Mesenchymal stem cell (in vitro differentiated cells and primary cell): Measurements from ENCODE around the gene IKBKE.

Experiments used
- DNase-seq: peaks from one replicate; pipeline ENCODE4 v3.0.0-alpha.2; 2013
- H2AFZ ChIP-seq: one replicate; pipeline ENCODE4 v1.6.1; 2013; ENCODE audit warnings: low read depth, mild to moderate bottlenecking, control low read depth, inconsistent platforms, low read length, moderate library complexity
- H2AK5ac ChIP-seq: 2 replicates; pipeline ENCODE4 v1.6.1; 2013; ENCODE audit warnings: low read length, moderate library complexity, mild to moderate bottlenecking, inconsistent platforms; ENCODE audit not compliant: severe bottlenecking
- H2BK120ac ChIP-seq: one replicate; pipeline ENCODE4 v1.6.1; 2013; ENCODE audit warnings: low read depth, mild to moderate bottlenecking, inconsistent platforms, low read length, moderate library complexity
- H2BK12ac ChIP-seq, 2 experiments: one replicate each; pipeline ENCODE4 v1.6.1; 2013; ENCODE audit warnings: inconsistent platforms in 2 of 2, low read length in 2 of 2, mild to moderate bottlenecking in 2 of 2, moderate library complexity in 2 of 2, control low read depth in 1 of 2
- H2BK15ac ChIP-seq: one replicate; pipeline ENCODE4 v1.6.1; 2013; ENCODE audit warnings: mild to moderate bottlenecking, low read depth, inconsistent platforms; ENCODE audit not compliant: poor library complexity, severe bottlenecking
- H2BK5ac ChIP-seq: 2 replicates; pipeline ENCODE4 v1.6.1; 2013; ENCODE audit warnings: low read depth, mild to moderate bottlenecking, low read length, control low read depth, inconsistent platforms; ENCODE audit not compliant: poor library complexity, severe bottlenecking
- H3K14ac ChIP-seq, 2 experiments: one replicate each; pipeline ENCODE4 v1.6.1; 2013; ENCODE audit warnings: inconsistent platforms in 2 of 2, low read length in 2 of 2, control low read depth in 1 of 2, mild to moderate bottlenecking in 1 of 2, moderate library complexity in 1 of 2
- H3K18ac ChIP-seq, 2 experiments: one replicate each; pipeline ENCODE4 v1.6.1; 2013; ENCODE audit warnings: inconsistent platforms in 2 of 2, low read length in 2 of 2, control low read depth in 1 of 2, low read depth in 1 of 2, mild to moderate bottlenecking in 1 of 2
- H3K23ac ChIP-seq, 2 experiments: one replicate each; pipeline ENCODE4 v1.6.1; 2013; ENCODE audit warnings: inconsistent platforms in 2 of 2, low read length in 2 of 2, mild to moderate bottlenecking in 2 of 2, moderate library complexity in 2 of 2, control low read depth in 1 of 2
- H3K27ac ChIP-seq: 2 replicates; pipeline ENCODE4 v1.5.1; 2013; ENCODE audit warnings: mild to moderate bottlenecking, moderate library complexity, low read length, control low read depth, inconsistent platforms; ENCODE audit not compliant: poor library complexity, severe bottlenecking
- H3K27me3 ChIP-seq, 2 experiments: 2 replicates each; pipeline versions ENCODE4 v1.6.1 to v1.7.0; 2013; ENCODE audit warnings: low read length in 2 of 2, mild to moderate bottlenecking in 2 of 2, moderate library complexity in 2 of 2, control low read depth in 1 of 2, inconsistent platforms in 1 of 2; ENCODE audit not compliant: control insufficient read depth in 1 of 2, insufficient read depth in 1 of 2
- H3K36me3 ChIP-seq, 2 experiments: 2 replicates each; pipeline versions ENCODE4 v1.6.1 to v1.7.0; 2013; ENCODE audit warnings: low read length in 2 of 2, control low read depth in 1 of 2, inconsistent platforms in 1 of 2, low read depth in 1 of 2, mild to moderate bottlenecking in 1 of 2; ENCODE audit not compliant: insufficient read depth in 2 of 2, control insufficient read depth in 1 of 2
- H3K4ac ChIP-seq, 2 experiments: one replicate each; pipeline ENCODE4 v1.6.1; 2013; ENCODE audit warnings: inconsistent platforms in 2 of 2, low read length in 2 of 2, mild to moderate bottlenecking in 2 of 2, moderate library complexity in 2 of 2, control low read depth in 1 of 2, low read depth in 1 of 2
- H3K4me1 ChIP-seq: 2 replicates; pipeline ENCODE4 v1.6.1; 2013; ENCODE audit warnings: low read depth, low read length, control low read depth; ENCODE audit not compliant: control insufficient read depth, insufficient read depth
- H3K4me2 ChIP-seq: 2 replicates; pipeline ENCODE4 v1.6.1; 2013; ENCODE audit warnings: low read length, mild to moderate bottlenecking, inconsistent platforms; ENCODE audit not compliant: poor library complexity, severe bottlenecking
- H3K4me3 ChIP-seq, 2 experiments: 2 replicates each; pipeline versions ENCODE4 v1.5.1 to v1.7.0; 2013; ENCODE audit warnings: low read length in 2 of 2, mild to moderate bottlenecking in 2 of 2, control low read depth in 1 of 2, low read depth in 1 of 2; ENCODE audit not compliant: insufficient read depth in 1 of 2
- H3K79me1 ChIP-seq: replicated peaks from 2 replicates; pipeline ENCODE4 v1.6.1; 2013; ENCODE audit warnings: mild to moderate bottlenecking, control low read depth, low read length, inconsistent platforms; ENCODE audit not compliant: poor library complexity, severe bottlenecking
- H3K9ac ChIP-seq: 2 replicates; pipeline ENCODE4 v1.7.0; 2013; ENCODE audit warnings: mild to moderate bottlenecking, low read length, moderate library complexity
- H3K9me3 ChIP-seq: 2 replicates; pipeline ENCODE4 v1.7.0; 2013; ENCODE audit warnings: mild to moderate bottlenecking, low read length; ENCODE audit not compliant: control insufficient read depth
- H4K8ac ChIP-seq: one replicate; pipeline ENCODE4 v1.6.1; 2013; ENCODE audit warnings: inconsistent platforms, mild to moderate bottlenecking, low read length, moderate library complexity
- H4K91ac ChIP-seq: one replicate; pipeline ENCODE4 v1.6.1; 2013; ENCODE audit warnings: mild to moderate bottlenecking, low read length, inconsistent platforms
- WGBS: methylation state at CpG from one replicate; pipeline ENCODE4 v1.1.7; 2013; ENCODE audit warnings: mixed read lengths; 5-methylcytosine and 5-hydroxymethylcytosine counted together

Gene IKBKE

DNA sequence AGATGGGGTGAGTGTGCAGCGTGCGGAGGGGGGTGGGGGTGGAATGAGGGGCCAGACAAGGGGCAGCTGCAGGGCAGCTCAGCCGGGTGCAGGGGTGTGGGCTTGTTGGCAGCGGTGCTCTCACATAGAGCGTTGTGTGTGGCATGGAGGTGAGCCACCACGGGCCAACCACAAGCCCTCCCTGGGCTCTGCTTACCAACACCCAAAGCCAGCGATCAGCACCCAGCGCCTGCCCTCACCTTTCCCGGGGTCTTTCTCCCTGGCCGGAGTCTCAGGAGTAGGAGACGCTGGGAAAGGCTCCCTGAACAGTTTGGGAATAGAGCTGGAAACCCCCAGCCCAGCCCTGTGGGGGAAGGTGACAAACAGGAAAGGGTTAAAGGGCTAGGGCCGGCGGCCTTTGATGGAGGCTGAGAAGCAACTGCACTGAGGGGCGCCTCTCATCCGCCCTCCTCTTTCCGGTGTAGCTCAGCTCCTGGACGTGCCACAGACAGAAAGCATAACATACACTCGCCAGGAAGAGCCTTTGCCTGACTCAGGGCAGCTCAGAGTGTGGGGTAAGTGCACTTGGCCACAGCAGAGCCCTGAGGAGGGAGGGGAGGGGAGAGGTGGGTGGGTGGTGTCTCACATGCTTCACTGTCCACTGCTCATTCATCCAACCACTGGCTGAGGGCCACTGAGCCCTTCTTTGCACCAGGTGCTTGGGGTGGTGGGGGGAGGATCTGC is 577 bp downstream of the IKBKE start:
- H2BK5ac ChIP-seq: peak overlapping the region; percentile 82
- H4K91ac ChIP-seq: peak overlapping the region; percentile 94
- H3K18ac ChIP-seq: peak overlapping the region; percentile 86 to 100
- H2AK5ac ChIP-seq: peak overlapping the region; percentile 34
- peak; percentile 89 for DNase-seq
- H4K8ac ChIP-seq: peak overlapping the region; percentile 77
- H3K14ac ChIP-seq: peak overlapping the region in 1 of 2 experiments; percentile 93
- H3K23ac ChIP-seq: peak overlapping the region in 1 of 2 experiments; percentile 80
- H2BK15ac ChIP-seq: peak overlapping the region; percentile 82
- peak overlapping the region; percentile 74 to 89 for H3K4me3 ChIP-seq
- peaks cover 17 to 18% of the 10 kb centered on the region in 2 experiments for H3K36me3 ChIP-seq
- H2BK120ac ChIP-seq: peak overlapping the region; percentile 84
- peak overlapping the region; percentile 61 to 97 for H3K4ac ChIP-seq
- peak overlapping the region; percentile 88 for H3K27ac ChIP-seq
- H3K4me1 ChIP-seq: peaks cover 41% of the 10 kb centered on the region
- H3K9ac ChIP-seq: peak overlapping the region; percentile 86
- WGBS: under 1% methylated on average over 10 of the region's 18 CpGs
- H3K79me1 ChIP-seq: peaks cover 7% of the 10 kb centered on the region
- peak overlapping the region; percentile 55 to 96 for H2BK12ac ChIP-seq
- H3K27me3 ChIP-seq: no peaks in the 10 kb centered on the region
- peak overlapping the region; percentile 46 for H2AFZ ChIP-seq
- H3K9me3 ChIP-seq: no peaks in the 10 kb centered on the region
- H3K4me2 ChIP-seq: peak overlapping the region; percentile 93

DNA sequence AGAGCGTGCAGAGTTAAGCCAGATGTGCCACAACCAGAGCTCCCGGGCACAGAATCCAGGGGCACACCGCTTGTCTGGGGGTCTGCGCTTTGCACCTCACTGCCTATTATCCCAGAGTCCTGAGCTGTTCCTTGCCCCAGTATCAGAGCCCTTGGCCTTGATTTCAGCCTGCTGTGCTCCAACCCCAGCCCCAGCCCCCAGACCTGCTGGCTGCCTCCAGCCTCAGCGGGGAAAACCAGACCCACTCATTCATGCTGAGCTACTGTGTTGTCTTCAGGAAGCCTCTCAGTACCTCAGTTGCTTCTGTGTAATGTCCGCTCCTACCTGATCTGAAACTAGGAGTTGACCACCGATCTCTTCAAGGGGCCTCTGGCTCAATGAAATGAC is 1.1 kb downstream of the IKBKE start:
- H3K79me1 ChIP-seq: peaks cover 7% of the 10 kb centered on the region
- peak overlapping the region; percentile 11 to 52 for H3K18ac ChIP-seq
- no peak overlapping the region for H3K23ac ChIP-seq
- H2AK5ac ChIP-seq: peak overlapping the region; percentile 49
- no peaks in the 10 kb centered on the region for H3K27me3 ChIP-seq
- H3K4me3 ChIP-seq: peak overlapping the region in 1 of 2 experiments; percentile 89
- H2AFZ ChIP-seq: no peak overlapping the region
- peak overlapping the region; percentile 11 to 55 for H2BK12ac ChIP-seq
- H4K91ac ChIP-seq: peak overlapping the region; percentile 91
- H4K8ac ChIP-seq: peak overlapping the region; percentile 77
- H3K9me3 ChIP-seq: no peaks in the 10 kb centered on the region
- peak overlapping the region; percentile 88 for H3K27ac ChIP-seq
- H3K9ac ChIP-seq: peak overlapping the region; percentile 86
- peak; percentile 38 for DNase-seq
- H2BK120ac ChIP-seq: peak overlapping the region; percentile 59
- no peak overlapping the region for H2BK5ac ChIP-seq
- peak overlapping the region; percentile 93 for H3K4me2 ChIP-seq
- H3K14ac ChIP-seq: peak overlapping the region in 1 of 2 experiments; percentile 50
- 32% methylated on average over 7 of the region's 7 CpGs for WGBS
- H3K4me1 ChIP-seq: peaks cover 41% of the 10 kb centered on the region
- peak overlapping the region; percentile 82 for H2BK15ac ChIP-seq
- H3K4ac ChIP-seq: peak overlapping the region in 1 of 2 experiments; percentile 3
- H3K36me3 ChIP-seq: peaks cover 23 to 24% of the 10 kb centered on the region in 2 experiments

DNA sequence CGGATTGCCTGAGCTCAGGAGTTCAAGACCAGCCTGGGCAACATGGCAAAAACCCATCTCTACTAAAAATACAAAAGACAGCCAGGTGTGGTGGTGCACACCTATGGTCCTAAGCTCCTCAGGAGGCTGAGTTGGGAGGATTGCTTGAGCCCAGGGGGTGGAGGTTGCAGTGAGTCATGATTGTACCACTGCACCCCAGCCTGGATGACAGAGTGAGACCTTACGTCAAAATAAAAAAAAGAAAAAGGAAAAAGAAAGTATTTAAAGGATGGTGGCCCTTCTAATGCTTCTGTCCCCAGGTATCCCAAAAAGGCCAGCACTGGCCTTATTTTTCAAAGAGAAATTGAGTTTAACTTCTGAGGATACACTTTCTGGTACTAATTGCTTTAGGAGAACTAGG is 1.7 kb downstream of the IKBKE start:
- 76% methylated on average over 2 of the region's 2 CpGs for WGBS
- Histone ChIP-seq H2BK5ac (no peak overlapping the region), H4K8ac (no peak overlapping the region), H3K9ac (peak overlapping the region; percentile 33), H3K4me1 (peaks cover 39% of the 10 kb centered on the region), H2BK15ac (no peak overlapping the region), H3K4ac (no peak overlapping the region), H3K79me1 (peaks cover 7% of the 10 kb centered on the region), H2BK120ac (peak overlapping the region; percentile 24), H3K9me3 (no peaks in the 10 kb centered on the region), H3K4me2 (no peak overlapping the region), H3K27me3 (no peaks in the 10 kb centered on the region), H3K4me3 (no peak overlapping the region), H4K91ac (no peak overlapping the region), H3K18ac (peak overlapping the region in 1 of 2 experiments; percentile 75), H2BK12ac (no peak overlapping the region), H2AFZ (no peak overlapping the region), H3K14ac (peak overlapping the region in 1 of 2 experiments; percentile 44), H3K23ac (no peak overlapping the region), H3K27ac (peak overlapping the region; percentile 43), H3K36me3 (peaks cover 29 to 30% of the 10 kb centered on the region in 2 experiments), H2AK5ac (no peak overlapping the region)
- peak; percentile 39 for DNase-seq

DNA sequence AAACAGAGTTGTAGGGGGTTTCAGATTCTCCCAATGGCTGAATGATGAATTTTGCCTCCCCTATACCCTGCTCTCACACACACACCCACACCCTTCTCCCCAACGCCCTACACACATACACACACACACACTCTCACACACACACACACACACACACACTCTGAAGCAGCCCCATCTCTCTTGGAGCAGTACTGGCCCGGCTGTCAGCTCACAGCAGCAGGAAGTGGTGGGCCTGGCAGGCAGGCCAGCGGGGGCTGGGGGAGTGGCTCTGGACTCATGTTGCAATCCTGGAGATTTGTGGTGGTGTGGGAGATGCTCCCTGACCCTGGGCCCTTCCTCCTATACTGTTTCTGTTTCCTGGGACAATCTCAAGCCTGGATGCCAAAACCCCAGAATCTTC is 2.2 kb downstream of the IKBKE start:
- Histone ChIP-seq H4K91ac (no peak overlapping the region), H2BK120ac (no peak overlapping the region), H3K4ac (peak overlapping the region in 1 of 2 experiments; percentile 81), H3K18ac (peak overlapping the region in 1 of 2 experiments; percentile 92), H2AFZ (no peak overlapping the region), H3K4me1 (peaks cover 37% of the 10 kb centered on the region), H2BK15ac (no peak overlapping the region), H2BK12ac (peak overlapping the region in 1 of 2 experiments; percentile 25), H3K9me3 (no peaks in the 10 kb centered on the region), H3K27ac (peak overlapping the region; percentile 43), H3K27me3 (no peaks in the 10 kb centered on the region), H3K36me3 (peaks cover 33 to 34% of the 10 kb centered on the region in 2 experiments), H3K9ac (peak overlapping the region; percentile 33), H2AK5ac (no peak overlapping the region), H2BK5ac (no peak overlapping the region), H4K8ac (peak overlapping the region; percentile 36), H3K4me2 (peak overlapping the region; percentile 25), H3K23ac (no peak overlapping the region), H3K79me1 (peaks cover 7% of the 10 kb centered on the region), H3K14ac (no peak overlapping the region), H3K4me3 (peak overlapping the region in 1 of 2 experiments; percentile 29)
- WGBS: 0% methylated on average over 3 of the region's 3 CpGs
- peak; percentile 94 for DNase-seq
